Measurements from ENCODE around the gene ADPRHL1.

DNA sequence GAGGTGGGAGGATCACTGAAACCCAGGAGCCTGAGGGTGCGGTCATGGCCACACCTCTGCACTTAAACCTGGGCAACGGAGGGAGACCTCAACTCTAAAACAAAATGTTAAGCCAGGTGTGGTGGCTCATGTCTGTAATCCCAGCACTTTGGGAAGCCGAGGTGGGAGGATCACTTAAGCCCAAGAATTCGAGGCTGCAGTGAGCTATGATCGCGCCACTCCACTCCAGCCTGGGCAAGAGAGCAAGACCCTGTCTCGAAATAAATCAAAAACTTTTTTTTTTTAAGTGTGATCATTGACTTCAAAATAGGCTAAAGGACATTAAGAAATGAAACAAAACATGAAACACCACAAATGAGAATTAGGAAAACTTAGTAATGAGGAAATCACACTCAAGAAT, 16.3 kb upstream of the ADPRHL1 start:
- TF ChIP-seq, protein P1, sequence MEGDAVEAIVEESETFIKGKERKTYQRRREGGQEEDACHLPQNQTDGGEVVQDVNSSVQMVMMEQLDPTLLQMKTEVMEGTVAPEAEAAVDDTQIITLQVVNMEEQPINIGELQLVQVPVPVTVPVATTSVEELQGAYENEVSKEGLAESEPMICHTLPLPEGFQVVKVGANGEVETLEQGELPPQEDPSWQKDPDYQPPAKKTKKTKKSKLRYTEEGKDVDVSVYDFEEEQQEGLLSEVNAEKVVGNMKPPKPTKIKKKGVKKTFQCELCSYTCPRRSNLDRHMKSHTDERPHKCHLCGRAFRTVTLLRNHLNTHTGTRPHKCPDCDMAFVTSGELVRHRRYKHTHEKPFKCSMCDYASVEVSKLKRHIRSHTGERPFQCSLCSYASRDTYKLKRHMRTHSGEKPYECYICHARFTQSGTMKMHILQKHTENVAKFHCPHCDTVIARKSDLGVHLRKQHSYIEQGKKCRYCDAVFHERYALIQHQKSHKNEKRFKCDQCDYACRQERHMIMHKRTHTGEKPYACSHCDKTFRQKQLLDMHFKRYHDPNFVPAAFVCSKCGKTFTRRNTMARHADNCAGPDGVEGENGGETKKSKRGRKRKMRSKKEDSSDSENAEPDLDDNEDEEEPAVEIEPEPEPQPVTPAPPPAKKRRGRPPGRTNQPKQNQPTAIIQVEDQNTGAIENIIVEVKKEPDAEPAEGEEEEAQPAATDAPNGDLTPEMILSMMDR (IDR thresholded peaks at IDR 0.05), result no peak
- TF ChIP-seq POLR2A (IDR thresholded peaks at IDR 0.05), result no peak

All from tibial nerve (tissue), 3 donors.